T follicular helper cell (primary cell): Measurements from ENCODE around the gene ZNF488.
"Not testable (repeated sequence)": the region's sequence is repeated elsewhere in the genome, so short reads cannot be mapped to it uniquely, and the experiment has no call there.

ENCODE experiments used
- DNase-seq: peaks from one replicate; pipeline ENCODE4 v3.0.0-alpha.2; 2020; ENCODE audit warnings: low read depth
- total RNA-seq, 2 experiments: gene quantifications; one replicate each; lab custom pipeline; 2026; lab: John Stamatoyannopoulos, UW

Gene ZNF488, protein sequence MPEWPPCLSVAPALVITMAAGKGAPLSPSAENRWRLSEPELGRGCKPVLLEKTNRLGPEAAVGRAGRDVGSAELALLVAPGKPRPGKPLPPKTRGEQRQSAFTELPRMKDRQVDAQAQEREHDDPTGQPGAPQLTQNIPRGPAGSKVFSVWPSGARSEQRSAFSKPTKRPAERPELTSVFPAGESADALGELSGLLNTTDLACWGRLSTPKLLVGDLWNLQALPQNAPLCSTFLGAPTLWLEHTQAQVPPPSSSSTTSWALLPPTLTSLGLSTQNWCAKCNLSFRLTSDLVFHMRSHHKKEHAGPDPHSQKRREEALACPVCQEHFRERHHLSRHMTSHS
- 0 to 0.12 reads per million in 2 experiments for total RNA-seq

GRCh38 chr10:47384148-47384921, at the start of gene ZNF488:
TSS of gene ZNF488 (minus strand) at chr10:47384293. CDS start at chr10:47368829, 15,464 bp downstream.
- peak; percentile 58 for DNase-seq

DNA sequence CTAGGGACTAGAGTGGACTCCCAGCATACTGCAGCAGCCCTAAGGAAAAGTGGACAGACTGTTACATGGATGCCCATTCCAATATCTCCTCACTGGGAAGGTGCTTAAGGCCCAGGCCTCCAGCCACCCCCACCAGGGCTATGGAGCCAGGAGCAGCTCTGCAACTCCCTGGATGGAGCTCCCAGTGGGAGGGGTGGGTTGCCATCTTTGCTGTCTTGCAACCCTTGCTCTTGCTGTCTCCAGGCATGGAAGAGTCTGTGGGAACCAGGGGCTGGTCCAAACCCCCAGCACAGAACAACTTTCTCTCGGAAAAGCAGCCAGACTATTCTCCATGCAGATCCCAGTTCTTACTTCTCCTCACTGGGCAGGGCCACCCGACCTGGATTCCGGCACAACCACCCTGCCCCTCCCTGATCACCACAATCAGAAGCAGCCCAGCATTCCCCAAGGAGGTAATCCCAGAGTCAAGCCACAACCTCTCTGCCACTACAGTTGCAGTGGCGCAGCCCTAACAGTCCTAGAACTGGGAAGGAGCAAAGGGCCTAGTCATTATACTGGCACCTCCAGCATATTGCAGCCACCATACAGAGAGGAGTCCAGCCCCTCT, 41.8 kb upstream of the ZNF488 start:
- DNase-seq = no peak

DNA sequence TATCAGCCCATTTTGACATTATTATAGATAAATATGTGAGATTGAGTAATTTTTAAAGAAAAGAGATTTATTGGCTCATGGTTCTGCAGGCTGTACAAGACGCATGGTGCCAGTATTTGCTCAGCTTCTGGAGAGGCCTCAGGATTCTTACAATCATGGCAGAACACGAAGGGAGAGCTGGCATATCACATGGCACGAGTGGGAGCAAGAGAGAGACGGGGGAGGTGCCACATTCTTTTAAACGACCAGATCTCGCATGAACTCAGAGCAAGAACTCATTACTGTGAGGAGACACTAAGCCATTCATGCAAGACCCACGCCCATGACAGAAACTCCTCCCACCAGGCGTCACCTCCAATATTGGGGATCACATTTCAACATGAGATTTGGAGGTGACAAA, 40.1 kb upstream of the ZNF488 start:
- DNase-seq = no peak

- no peak for DNase-seq
Measured at GRCh38 chr10:47423476-47423875, 39.4 kb upstream of the ZNF488 start.

- no peak for DNase-seq
Measured at GRCh38 chr10:47421057-47421952, 37.2 kb upstream of the ZNF488 start.

DNA sequence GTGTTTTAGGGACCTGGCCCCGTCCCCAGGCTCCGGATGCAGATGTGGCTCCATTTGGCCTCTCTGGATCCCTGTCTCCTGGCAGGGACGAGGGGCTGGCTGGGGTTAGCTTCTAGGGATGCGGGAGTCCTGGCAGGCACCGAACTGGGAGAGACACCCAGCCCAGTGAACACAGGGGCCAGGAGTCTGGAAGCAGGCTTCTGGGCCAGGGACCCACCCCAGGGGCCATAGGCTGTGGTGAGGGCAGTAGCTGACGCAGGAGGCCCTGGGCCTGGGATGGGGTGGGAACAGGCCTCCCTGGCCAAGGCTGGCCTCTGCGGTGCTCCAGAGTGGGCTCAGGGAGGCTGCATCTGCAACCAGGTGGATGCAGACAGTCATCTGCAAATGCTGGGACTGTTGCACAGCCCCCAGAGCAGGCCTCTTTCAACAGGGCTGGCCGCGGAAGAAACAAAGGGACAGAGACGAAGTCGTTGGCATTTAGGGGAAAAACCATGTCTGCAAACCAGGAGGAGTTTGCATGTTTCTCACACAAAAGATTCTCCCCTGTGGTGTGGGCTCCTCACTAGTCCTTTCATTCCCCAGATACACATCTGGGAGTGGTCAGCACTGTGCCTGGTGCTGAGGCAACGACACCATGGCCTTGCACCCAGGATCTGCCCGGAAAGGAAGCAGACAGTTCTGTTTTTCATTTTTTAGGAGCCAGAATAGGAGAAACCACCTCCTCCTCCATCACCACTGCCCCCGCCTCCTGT, 36.4 kb upstream of the ZNF488 start:
- no peak for DNase-seq

GRCh38 chr10:47419421-47419820, 35.3 kb upstream of the ZNF488 start:
- DNase-seq = no peak

GRCh38 chr10:47418966-47419365, 34.9 kb upstream of the ZNF488 start:
- DNase-seq = no peak

DNA sequence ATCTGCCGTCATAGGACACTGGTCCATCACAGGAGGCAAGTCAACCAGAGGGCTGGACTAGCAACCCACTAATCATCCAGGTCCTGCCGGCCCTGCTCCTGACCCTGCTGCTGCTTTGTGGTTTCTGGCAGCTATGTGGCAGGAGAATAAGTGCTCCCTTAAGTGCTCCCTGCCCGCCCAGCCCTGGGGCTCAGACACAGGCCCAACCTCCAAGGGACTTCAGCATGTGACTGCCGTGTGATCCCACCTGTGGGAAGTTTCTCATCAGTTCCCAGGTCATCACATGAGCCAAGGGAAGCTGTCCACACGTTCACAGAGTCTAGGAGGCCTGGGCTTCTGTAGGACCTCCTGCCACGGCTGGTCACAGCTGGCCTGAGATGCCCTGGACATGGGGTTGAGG, 34.2 kb upstream of the ZNF488 start:
- no peak for DNase-seq

GRCh38 chr10:47416305-47417218, 32.5 kb upstream of the ZNF488 start:
- not testable (repeated sequence) for DNase-seq

DNA sequence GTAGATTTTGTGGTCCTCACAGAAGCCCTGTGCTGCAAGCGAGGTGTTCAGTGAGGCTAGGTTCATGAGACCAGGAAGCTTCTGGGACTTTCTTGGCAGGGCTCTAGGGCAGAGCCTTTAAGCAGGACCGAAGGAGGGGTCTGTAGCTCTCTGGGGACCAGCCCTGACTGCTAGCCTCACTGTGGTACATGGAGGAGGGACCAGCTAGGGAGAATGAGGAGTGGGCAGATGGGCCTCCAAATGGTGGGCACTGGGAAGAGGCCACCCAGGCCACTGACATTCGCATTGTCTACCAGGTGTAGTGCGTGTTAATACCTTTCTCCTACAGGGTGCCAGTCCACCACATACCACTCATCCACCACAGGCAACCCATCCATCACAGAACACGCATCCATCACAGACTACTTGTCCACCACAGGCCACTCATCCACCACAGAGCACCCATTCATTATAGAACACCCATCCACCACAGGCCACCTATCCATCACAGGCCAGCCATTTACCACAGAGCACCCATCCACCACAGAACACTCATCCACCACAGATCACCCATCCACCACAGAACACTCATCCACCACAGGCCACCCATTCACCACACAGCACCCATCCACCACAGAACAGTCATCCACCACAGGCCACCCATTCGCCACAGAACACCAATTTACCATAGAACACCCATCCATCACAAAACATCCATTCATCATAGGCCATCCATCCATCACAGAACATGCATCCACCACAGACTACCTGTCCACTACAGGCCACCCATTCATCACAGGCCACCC, 31.6 kb upstream of the ZNF488 start:
- DNase-seq = no peak

DNA sequence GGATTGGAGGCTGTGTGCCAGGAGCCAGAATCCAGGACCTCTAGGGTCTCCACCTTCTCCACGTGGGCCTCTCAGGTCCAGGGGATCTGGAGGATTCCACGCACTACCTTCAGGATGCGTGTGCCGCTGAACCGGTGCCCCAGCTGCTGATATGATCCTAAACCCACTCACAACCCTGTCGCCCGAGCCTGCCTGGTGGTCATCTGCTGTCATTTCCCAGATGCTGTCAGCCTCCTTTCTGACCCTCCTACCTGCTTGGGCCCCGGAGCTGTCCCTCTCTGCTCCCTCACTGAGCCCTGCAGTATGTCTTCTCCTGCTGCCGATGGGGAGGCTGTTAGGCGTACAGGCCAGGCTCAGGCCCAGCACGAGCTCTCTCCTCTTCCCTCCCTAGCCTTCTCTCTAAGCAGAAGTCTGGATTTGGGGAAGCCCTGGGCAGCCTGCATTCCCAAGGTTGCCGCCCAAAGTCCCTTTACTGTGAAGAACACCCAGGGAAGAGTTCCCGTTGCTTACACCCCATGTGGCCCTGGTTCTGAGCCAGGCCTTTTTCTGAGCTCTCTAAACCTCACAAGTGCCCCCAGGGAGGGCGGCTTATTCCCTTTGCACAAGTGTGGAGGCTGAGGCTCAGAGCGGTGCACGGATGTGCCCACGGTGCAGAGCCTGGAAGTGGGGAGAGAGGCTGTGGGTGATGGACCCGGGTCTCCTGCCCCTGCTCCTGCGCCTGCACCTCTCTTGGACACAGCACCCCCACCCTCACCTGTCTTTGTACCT, 30.8 kb upstream of the ZNF488 start:
- DNase-seq = no peak

GRCh38 chr10:47414227-47414592, 30.1 kb upstream of the ZNF488 start:
- DNase-seq = no peak

DNA sequence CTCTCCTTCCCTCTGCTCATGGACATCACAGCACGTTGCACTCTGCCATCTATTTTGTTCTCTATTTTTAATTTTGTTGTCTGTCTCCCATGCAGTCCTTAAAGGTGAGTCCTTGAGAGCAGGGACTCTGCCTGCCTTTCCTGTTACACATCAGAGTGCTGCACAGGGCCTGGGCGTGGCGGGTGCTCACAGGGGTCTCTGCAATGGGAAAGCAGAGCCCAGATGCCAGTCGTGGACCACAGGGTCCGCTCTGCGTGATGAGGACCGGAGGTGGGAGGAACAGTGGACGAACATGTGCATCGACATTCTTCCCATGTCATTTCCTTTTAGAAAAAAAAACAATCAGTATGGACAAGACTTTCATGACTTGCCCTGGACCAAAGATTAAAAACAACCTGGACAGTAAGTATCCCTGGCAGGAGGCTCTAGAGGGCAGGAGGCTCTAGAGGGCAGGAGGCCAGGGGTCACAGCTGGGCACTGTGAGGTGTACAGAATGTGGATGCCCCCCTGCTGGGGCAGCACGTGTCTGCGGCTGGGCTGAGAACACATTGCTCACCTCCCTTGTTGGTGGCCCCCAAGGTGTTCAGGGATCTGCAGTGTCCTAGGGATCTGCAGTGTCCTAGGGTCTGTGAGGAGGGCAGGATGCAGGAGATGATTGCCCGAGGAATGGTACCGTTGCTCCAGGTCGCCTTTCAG, 29.6 kb upstream of the ZNF488 start:
- no peak for DNase-seq

GRCh38 chr10:47412869-47413268, 28.8 kb upstream of the ZNF488 start:
- no peak for DNase-seq

DNA sequence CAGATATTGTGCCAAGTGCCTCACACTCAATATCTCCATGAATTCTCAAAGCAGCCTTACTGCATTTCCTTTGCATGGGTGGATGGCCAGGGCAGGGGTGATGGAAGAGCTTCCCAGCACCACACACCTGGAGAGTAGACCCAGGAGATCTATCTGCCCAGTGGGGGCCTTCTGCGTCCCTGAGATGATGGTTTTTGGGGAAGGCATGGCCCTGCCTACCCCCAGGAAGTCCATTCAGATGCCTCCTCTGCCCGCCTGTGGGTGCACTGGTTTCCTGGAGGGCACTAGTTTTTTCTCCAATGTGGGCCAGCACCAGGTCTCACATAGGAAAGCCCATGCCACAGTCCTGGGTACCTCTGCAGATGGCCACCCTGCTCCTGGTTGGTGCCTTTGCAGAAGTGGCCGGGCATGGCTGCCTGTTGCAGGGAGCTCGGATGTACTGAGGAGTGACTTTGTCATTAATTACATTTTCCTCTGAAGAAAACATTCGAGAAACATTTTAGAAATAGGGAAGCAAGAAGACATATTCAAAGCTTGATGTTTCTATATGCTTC, 28.2 kb upstream of the ZNF488 start:
- no peak for DNase-seq

DNA sequence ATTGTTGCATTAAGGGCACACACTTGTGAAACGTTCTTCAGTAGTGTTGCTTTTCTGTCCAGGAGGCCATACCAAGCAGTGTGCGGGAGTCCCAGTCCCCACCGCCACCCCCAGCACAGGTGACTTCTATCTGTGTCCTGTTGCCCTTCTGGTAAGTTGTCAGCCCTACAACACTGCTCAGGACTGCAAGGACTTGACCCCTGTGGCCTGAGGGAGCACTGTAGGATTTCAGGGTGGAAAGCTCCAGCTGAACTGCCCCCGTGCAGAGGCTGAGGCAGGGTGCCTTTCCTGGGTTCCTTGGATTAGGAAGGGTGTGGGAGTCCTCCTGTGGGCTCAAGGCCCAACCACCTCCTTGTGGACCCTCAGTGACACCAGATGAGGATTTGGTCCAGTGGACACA, 26.8 kb upstream of the ZNF488 start:
- DNase-seq = no peak

DNA sequence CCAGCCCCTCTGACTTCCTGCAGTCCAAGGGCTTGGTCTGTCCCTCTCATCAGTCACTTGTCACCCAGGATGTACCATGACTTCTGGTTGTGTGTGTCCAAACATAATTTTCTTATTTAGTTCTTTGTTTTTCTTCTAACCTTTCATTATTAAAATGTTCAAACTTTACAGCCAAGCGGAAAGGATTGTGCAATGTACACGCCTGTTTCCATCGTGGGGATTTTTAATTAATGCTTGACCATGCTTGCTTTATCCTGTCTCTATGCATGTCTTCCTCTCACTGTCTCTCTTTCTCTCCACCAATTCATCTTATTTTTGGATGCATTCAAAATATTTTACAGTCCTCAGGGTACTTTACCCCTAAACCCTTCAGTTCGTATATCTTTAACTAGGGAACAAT, 26.2 kb upstream of the ZNF488 start:
- DNase-seq = no peak
